ENCODE results near the gene CRIP2.

CRIP2 gene

GRCh38 chr14:105476831-105477659 lies 2.4 kb downstream of the CRIP2 start:
- no peak for DNase-seq (ENCODE audit: low read depth)

GRCh38 chr14:105477660-105478397 lies 3.2 kb downstream of the CRIP2 start:
- no peak for DNase-seq (ENCODE audit: low read depth)

GRCh38 chr14:105478398-105479251 lies 4.0 kb downstream of the CRIP2 start:
- DNase-seq (ENCODE audit: low read depth) = no peak

- no peak for DNase-seq (ENCODE audit: low read depth)
Observed at GRCh38 chr14:105479431-105480158, 5.0 kb downstream of the CRIP2 start.

GRCh38 chr14:105480199-105480746 lies 5.7 kb downstream of the CRIP2 start:
- DNase-seq (ENCODE audit: low read depth) = no peak

- peak; percentile 78 for DNase-seq (ENCODE audit: low read depth)
Observed at GRCh38 chr14:105480807-105481801, 6.5 kb downstream of the CRIP2 start.

GRCh38 chr14:105481886-105482457 lies 7.4 kb downstream of the CRIP2 start:
- DNase-seq (ENCODE audit: low read depth) = peak; percentile 93

- no peak for DNase-seq (ENCODE audit: low read depth)
Observed at GRCh38 chr14:105482486-105483110, 8.0 kb downstream of the CRIP2 start.

GRCh38 chr14:105483300-105484068 lies 8.9 kb downstream of the CRIP2 start:
- DNase-seq (ENCODE audit: low read depth) = no peak

GRCh38 chr14:105484069-105484996 lies 9.7 kb downstream of the CRIP2 start:
- no peak for DNase-seq (ENCODE audit: low read depth)

GRCh38 chr14:105484997-105485393 lies 10.4 kb downstream of the CRIP2 start:
- DNase-seq (ENCODE audit: low read depth) = no peak

- peak; percentile 17 for DNase-seq (ENCODE audit: low read depth)
Observed at GRCh38 chr14:105485739-105486162, 11.1 kb downstream of the CRIP2 start.

- DNase-seq (ENCODE audit: low read depth) = no peak
Observed at GRCh38 chr14:105486163-105486973, 11.7 kb downstream of the CRIP2 start, which contains the start of gene CRIP1. Gene CRIP1, plus strand, starts transcription at chr14:105486886. Its CDS starts 374 bp downstream, at chr14:105487260.

GRCh38 chr14:105486974-105487448 lies 12.4 kb downstream of the CRIP2 start:
- DNase-seq (ENCODE audit: low read depth) = no peak

GRCh38 chr14:105487449-105487985 lies 12.9 kb downstream of the CRIP2 start:
- DNase-seq (ENCODE audit: low read depth) = no peak

All from amniotic epithelial cell (primary cell).